Measurements from ENCODE around the gene ZNF577.

The ZNF577 gene

GRCh38 chr19:51861870-51862622, 25.7 kb downstream of the ZNF577 start:
- DNase-seq, result no peak

- no peak for DNase-seq
Observed at GRCh38 chr19:51837145-51837544, 50.6 kb downstream of the ZNF577 start.

GRCh38 chr19:51830274-51830673, 57.5 kb downstream of the ZNF577 start:
- DNase-seq, result no peak

- DNase-seq, result no peak
Observed at GRCh38 chr19:51824281-51825005, 63.3 kb downstream of the ZNF577 start.

GRCh38 chr19:51822946-51823345, 64.8 kb downstream of the ZNF577 start:
- DNase-seq, result no peak

- no peak for DNase-seq
Observed at GRCh38 chr19:51822325-51822724, 65.4 kb downstream of the ZNF577 start.

- no peak for DNase-seq
Observed at GRCh38 chr19:51821921-51822320, 65.8 kb downstream of the ZNF577 start.

- DNase-seq, result no peak
Observed at GRCh38 chr19:51821456-51821855, 66.3 kb downstream of the ZNF577 start.

Measured in activated T-cell treated with anti-CD3 and anti-CD28 coated beads, Interleukin-2, amount 50 U/mL, for 48 hours (primary cell).